Activated CD4-positive, alpha-beta T cell treated with anti-CD3 and anti-CD28 coated beads, Interleukin-2, amount 50 U/mL, for 24 hours (primary cell): ENCODE measurements around the gene TRIO.

Experiments used
- DNase-seq, 2 donors: peaks; one replicate each; pipeline ENCODE4 v3.0.0-alpha.2; 2020; ENCODE audit warnings: low read depth in 1 of 2, low spot score in 1 of 2

The TRIO gene

GRCh38 chr5:14166437-14166836 lies 23.3 kb downstream of the TRIO start:
- no peak for DNase-seq

GRCh38 chr5:14167211-14167845 lies 24.2 kb downstream of the TRIO start:
- DNase-seq, result no peak

GRCh38 chr5:14168144-14168792 lies 25.1 kb downstream of the TRIO start:
- DNase-seq, result no peak

- DNase-seq, result no peak
These were observed 25.7 kb downstream of the TRIO start for GRCh38 chr5:14168793-14169262.

- DNase-seq, result no peak
These were observed 27.9 kb downstream of the TRIO start for GRCh38 chr5:14171046-14171445.

GRCh38 chr5:14171621-14172020 lies 28.5 kb downstream of the TRIO start:
- no peak for DNase-seq

- no peak for DNase-seq
These were observed 29.1 kb downstream of the TRIO start for GRCh38 chr5:14172149-14172795.

GRCh38 chr5:14173377-14174229 lies 30.5 kb downstream of the TRIO start:
- no peak for DNase-seq

GRCh38 chr5:14174230-14174636 lies 31.1 kb downstream of the TRIO start:
- no peak for DNase-seq

- DNase-seq, result no peak
These were observed 32.2 kb downstream of the TRIO start for GRCh38 chr5:14175381-14175780.

GRCh38 chr5:14176888-14177287 lies 33.7 kb downstream of the TRIO start:
- no peak for DNase-seq

- no peak for DNase-seq
These were observed 34.5 kb downstream of the TRIO start for GRCh38 chr5:14177634-14178033.

- DNase-seq, result no peak
These were observed 34.9 kb downstream of the TRIO start for GRCh38 chr5:14178091-14178490.

- no peak for DNase-seq
These were observed 35.6 kb downstream of the TRIO start for GRCh38 chr5:14178671-14179211.

GRCh38 chr5:14179446-14179845 lies 36.3 kb downstream of the TRIO start:
- DNase-seq, result no peak

GRCh38 chr5:14180437-14180836 lies 37.3 kb downstream of the TRIO start:
- DNase-seq, result no peak

GRCh38 chr5:14181299-14181968 lies 38.3 kb downstream of the TRIO start:
- DNase-seq, result no peak

- DNase-seq, result no peak
These were observed 39.6 kb downstream of the TRIO start for GRCh38 chr5:14182761-14183160.

- no peak for DNase-seq
These were observed 40.2 kb downstream of the TRIO start for GRCh38 chr5:14183187-14183939.

GRCh38 chr5:14184082-14184481 lies 40.9 kb downstream of the TRIO start:
- DNase-seq, result no peak
